ENCODE results near the gene CFAP53.

Gene CFAP53

DNA sequence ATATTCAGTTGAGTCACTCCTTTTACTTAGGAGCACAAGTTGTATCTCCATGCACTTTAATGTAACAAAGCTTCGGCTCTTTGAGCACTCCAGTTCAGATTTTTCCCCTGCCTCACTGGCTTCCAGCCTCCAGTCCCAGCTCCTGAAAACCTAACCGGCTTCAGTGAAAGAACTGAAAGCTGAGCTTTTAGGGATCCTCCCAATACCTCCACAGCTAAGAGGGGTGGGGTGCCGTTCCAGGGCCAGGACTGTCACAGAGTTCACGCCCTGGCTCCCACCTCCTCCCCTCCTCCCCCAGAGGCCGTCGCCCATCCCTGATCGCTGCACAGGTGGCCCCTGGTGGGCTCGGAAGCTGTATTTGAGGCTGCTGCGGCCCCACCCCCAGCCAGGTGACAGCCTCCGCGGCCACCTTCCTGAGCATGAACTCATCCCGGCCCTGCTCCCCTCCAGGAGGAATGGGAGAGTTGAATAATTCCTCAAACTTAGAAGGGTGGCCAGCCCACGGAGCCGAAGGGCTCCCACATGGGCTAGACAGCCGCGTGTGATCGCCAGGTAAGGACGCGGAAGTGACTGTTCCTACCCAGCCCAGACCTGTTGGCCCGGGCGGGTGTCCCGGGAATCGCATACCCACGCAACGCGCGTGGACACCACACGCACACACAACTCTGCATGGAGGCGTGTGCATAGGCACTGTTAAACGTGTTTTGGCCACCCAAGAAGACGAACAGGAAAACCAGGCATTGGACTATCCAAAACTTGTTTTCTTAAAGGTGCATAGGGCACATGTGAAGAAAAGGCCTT lies 73.1 kb downstream of the CFAP53 start:
- no peak for DNase-seq

DNA sequence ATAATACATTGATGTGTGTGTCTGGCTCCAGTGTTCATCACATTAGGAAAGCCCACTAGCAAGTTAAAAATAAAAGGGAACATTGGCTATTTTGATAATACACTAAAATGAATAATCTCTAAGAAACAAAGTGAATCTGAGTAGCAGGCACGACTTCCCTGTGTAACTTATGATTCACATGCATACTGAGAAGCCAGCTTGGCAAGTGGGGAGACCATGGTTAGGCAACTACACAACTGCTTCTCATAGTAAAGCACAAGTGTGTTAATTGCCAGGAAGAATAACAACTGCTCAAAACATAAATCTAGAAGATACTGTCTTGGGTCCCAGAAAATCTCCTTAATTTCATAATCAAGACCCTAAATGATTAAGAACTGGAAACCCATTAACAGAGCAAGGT lies 75.4 kb downstream of the CFAP53 start:
- DNase-seq, result no peak

DNA sequence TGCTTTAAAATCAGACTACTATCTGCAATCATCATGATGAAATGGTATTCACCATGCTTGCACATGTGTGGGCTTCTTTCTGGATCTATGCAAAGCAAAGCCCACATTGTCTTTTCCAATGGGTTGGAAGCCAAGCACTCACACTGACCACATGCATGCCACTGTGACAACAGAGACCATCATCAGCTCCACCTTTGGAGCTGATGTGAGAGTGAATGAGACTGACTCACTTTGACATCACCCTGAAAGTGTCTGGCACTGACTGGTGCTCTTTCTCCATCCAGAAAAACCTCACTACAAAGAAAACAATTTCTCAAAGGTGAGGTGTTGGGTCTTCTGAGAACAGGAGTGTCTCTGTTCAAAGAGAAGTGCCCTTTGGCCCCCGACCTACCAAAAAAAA lies 76.1 kb downstream of the CFAP53 start:
- DNase-seq, result no peak

DNA sequence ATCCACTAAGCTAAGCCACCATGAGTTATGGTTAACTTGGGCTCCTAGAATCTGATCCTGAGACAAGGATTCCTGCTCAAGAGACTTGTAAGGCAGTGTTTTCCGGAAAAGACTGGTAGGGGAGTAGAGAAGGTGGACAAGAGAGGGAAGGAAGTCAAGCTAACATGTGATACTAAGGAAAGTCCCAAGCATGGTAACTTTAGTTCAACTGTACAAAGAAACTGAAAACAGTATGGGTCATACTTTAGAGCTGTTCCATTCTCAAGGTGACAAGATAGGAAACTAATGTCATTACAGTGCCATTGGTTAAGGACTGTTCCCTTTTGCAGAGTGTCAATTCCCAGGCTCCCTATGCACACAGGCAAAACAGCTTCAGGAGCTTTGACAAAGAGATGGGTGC lies 77.1 kb downstream of the CFAP53 start:
- no peak for DNase-seq

DNA sequence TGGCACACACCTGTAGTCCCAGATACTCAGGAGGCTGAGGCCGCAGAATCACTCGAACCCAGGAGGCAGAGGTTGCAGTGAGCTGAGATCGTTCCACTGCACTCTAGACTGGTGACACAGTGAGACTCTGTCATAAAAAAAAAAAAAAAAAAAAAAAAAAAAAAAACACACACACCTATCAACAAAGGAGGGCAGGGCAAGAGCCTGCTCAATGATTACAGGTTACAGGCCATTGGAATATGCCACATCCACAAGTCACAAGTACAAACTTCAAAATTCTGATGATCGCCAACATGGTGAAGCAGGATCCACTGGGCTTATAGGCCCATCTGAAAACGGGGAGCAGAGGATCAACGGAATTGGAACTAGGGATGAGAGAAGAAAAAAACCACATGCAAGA lies 77.6 kb downstream of the CFAP53 start:
- no peak for DNase-seq

DNA sequence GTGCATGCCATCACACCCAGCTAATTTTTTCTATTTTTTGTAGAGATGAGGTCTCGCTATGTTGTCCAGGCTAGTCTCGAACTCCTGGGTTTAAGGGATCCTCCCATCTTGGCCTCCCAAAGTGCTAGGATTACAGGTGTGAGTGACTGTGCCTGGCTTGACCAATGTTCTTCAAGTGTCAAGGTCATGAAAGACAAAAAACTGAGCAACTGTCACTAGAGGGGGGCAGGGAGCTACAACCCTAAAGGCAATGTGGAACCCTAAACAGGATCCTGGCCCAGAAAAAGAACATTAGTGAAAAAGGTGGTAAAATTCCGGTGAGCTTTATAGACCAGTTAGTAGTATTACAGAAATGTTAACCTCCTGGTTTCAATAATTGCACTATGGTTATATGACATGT lies 78.6 kb downstream of the CFAP53 start:
- no peak for DNase-seq

DNA sequence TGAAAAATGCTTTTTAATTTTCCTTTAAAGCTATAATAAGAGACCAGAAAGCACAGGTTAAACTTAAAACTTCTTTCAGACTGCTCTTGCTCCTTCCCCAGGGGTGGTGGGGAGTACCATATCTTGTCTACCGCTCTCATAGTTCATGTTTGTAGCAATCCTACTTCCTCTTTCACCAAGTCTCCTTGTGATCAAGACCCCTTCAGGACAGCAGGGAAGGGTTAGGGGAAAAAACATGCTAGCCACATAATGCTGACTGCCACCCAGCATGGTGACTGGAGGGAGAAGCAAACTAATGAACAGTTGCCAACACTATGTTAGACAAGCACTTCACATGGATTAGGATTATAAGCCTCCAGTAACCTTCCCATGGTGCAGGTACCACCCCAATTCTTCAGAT lies 79.9 kb downstream of the CFAP53 start:
- no peak for DNase-seq

DNA sequence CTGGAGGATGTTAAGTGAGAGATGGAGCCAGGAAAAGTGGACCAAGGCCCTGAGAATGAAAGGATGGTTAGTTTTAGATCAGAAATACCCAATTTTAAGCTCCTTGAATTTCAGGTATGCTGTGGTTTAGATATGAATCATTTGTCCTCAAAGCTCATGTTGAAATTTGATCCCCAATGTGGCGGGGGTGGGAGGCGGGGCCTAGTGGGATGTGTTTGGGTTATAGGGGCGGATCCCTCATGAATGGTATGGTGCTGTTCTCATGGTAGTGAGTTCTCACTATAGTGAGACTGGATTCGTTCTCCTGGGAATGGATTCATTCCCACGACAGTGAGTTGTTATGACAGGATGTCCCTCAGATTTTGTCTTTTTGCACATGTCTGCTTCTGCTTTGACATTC lies 82.7 kb downstream of the CFAP53 start:
- DNase-seq, result no peak

DNA sequence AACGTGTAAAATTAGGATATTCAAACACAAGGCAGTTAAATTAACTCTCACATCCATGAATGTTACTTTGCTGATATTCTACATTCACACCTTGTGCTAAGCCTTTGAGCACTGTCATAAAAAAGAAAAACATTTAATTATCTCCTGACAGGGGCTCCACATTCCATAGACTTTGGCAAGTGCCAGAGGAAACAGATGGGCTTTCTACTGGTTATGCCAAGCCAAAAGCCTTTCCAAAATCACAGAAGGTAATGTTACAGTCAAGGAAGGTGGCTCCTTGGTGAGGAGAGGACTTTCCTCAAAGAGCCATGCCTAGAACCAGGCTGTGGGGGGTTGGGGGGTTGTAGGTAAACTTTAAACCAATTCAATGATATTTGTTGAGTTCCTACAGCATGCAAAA lies 83.8 kb downstream of the CFAP53 start:
- DNase-seq, result no peak

DNA sequence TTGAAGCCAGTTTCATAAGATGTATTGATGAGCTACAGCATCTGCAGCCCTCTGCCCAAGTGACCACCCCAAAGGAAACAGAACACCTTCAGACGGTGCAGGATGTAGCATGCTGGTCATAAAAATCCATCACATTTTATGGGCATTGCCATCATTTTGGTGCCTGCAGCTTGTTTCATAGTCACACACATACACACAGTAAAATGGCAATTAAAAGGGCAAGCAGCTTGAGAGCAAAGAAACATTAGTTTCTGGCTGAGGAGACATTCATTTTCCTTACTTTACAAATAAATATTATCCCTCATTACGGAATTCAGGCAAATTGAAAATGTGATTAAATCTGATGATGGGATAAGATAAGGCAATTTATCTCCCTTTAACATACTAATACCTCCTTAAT lies 84.7 kb downstream of the CFAP53 start:
- DNase-seq, result no peak

DNA sequence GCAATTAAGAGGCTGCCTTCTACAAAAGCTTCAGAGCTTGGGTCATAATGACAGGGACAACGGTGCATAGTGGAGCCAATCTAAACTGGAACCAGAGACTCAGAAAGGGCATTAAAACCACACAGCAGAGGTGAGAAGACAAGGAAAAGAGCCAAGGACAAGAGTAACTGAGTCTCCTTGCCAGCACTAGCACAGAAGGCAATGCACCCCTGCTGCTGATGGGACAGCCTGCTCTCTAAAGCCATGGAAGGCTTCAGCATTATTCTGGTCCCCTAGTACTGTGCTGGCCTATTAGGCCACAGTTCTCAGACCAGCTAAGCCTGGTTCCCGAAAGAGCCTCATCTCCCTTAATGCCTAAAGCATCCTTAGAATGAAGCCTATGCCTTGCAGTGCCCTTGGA lies 86.8 kb downstream of the CFAP53 start:
- DNase-seq, result no peak

DNA sequence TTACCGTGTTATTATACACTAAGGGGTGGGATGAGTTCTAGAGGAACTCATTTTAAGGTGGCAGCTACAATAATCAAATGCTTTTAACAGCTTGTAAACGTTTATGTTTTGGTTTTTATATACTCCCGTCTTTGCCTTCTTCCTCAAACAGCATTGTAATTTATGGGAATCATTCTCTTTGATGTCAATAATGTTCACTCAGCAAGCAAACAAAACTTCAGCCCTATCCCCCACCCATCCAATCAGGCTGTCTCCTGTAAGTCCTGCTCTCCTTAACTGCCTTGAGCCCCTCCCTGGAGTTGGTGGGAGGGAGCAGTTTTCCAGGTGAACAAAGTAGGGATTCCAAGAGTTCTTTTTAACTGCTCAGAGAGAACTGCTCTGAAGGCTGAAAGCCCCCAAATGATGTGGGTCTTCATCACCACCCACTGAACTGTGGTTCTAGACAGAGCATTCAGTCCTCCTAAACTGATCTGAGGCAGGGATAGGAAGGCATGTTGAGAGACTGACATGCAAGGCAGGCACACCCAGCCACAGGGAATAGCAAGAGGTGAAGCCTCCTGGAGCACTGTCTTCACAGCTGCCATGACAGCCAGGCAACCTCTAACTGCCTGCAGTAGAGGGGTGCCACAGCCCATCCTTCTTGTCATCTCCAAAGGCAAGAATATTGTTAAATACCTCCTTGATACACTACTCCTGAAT lies 88.9 kb downstream of the CFAP53 start:
- no peak for DNase-seq

Measured in activated CD4-positive, CD25-positive, alpha-beta regulatory T cell treated with anti-CD3 and anti-CD28 coated beads, Interleukin-2, amount 50 U/mL, for 72 hours (primary cell).